OCI-M2 (cell line): ENCODE results near the gene CH25H.
"Not testable (repeated sequence)": the region's sequence is repeated elsewhere in the genome, so short reads cannot be mapped to it uniquely, and the experiment has no call there.

Experiments used
- DNase-seq: peaks from one replicate; lab custom pipeline; 2025; ENCODE audit not compliant: unreplicated experiment; lab: John Stamatoyannopoulos, UW

Gene CH25H

DNA sequence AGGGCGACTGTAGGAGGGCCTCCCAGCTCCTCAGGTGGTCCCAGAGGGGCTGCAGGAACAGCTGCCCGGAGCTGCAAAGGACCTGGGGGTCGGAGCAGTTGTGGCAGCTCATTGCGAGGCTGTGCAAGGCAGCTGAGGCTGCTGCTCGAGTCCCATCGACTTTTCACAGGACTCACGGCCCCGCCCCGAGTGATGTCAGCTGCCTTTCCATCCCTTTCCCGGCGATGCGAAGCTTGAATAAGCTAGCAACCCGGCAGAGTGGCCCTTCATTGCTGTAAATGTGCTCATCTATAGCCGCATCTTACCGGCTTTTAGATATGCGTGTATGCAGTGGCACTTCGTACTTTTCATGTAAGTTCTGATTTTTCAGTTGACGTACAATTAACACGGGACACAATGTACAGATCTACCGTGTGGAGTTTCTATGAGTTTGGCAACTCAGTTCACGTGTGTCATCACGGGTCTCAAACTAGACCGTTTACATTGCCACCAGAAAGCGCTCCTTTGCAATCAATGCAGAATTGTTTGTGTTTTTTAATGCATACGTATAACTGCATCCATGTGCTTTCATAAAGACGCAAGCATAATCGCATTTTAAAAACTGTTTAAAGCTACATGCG is at the start of gene CH25H:
TSS of gene CH25H (minus strand) at position 137 of the 620 bp plus-strand sequence. CDS start at position 112, 25 bp downstream.
- DNase-seq, result no peak

DNA sequence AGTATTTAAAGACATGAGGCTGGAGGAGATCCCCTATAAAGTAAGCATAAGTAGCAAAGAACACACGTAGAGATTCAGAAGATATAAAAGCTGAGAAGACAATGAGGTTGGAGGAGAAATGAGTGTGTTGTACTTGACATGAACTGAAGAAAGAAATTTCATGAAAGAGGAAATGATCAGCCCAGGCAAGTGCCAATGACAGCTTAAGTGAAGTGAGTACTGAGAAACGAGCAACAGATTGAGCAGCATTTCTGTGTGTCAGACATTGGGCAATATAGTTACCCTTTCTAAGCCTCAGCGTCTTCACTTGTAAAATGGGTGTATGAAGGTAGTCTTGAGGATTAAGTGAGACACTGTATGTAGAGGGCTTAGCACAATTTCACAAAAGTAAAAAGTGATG is 49.2 kb upstream of the CH25H start:
- no peak for DNase-seq

GRCh38 chr10:89255793-89256192 is 48.7 kb upstream of the CH25H start:
- no peak for DNase-seq

- DNase-seq, result not testable (repeated sequence)
Measured at GRCh38 chr10:89255091-89255579, 48.0 kb upstream of the CH25H start.

GRCh38 chr10:89252225-89252585 is 45.1 kb upstream of the CH25H start:
- DNase-seq, result no peak

GRCh38 chr10:89251409-89252224 is 44.5 kb upstream of the CH25H start, which contains the start of gene LIPA:
LIPA (minus strand) TSS chr10:89251775; CDS start chr10:89247648, 4,127 bp downstream.
- DNase-seq, result peak; percentile 85

DNA sequence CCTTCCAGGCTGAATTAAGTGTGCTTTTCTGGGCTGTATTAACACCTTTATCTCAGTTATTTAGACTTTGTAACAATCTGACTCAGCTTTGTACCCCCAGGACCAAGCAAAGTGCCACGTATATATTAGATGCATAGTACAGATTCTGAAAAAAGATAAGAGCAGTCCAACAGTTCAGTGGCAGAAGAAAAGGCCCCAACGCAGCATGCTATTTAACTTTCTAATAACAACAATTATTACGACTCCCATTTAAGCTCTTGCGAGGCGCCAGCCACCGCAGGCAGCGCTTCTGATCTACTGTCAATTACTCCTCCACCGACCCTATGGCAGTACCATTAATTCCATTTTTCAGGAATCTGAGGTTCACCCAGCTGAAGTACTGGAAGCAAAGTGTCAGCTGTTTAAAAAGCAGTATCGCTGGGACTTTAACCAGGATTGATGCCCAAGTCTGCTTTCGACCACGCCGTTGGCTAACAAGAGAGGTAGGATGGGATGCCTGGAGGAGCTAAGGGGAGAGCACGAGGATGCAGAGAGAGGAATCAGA is 43.8 kb upstream of the CH25H start:
- no peak for DNase-seq

GRCh38 chr10:89248990-89249389 is 41.9 kb upstream of the CH25H start:
- DNase-seq, result no peak

DNA sequence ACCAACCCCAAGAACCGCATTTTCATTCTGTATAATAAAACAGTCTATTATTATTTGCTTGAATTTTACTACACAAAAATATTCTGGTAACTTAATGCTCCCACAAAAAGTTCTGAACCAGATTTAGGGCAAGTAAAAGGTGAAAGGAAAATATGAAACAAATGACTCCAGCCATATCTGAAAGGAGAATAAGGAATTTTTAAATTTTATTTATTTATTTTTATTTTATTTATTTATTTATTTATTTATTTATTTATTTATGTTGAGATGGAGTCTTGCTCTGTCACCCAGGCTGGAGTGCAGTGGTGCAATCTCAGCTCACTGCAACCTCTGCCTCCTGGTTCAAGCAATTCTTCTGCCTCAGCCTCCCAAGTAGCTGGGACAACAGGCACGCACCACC is 40.5 kb upstream of the CH25H start:
- not testable (repeated sequence) for DNase-seq

DNA sequence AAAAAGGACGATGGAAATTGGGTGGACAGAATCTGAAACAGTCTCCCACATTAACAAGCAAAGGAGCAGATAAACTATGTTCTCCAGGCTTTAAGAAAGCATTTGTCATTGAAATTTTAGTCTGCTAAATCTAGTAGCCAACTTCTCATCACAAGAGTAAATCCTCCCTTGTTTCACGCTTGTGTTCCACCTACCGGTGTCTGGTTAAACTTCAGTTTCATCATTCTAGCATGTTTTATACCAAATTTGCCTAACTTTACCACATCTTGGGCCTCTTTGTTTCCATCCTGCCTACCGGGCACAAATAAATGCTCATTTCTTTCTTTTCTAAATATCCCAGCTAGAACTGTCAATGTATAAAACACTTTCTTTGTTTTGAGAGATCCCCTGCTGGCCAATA is 38.7 kb upstream of the CH25H start:
- no peak for DNase-seq

- DNase-seq, result no peak
Measured at GRCh38 chr10:89242840-89243568, 35.9 kb upstream of the CH25H start.

DNA sequence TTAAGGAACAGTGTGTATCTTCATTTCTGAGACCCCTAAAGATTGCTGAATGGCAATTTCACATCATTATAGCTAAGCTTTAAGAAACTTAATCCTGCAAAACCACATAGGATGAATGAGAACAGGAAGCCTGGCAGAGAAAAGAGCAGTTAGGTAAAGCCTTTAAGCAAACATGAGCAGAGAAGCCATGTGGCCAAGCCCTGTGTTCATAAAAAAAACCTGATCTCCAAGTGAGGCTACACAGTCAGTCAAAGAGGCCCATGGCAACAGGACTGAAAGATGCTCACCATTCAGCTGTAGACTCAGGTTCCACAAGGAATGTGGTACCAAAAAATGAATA is 35.2 kb upstream of the CH25H start:
- DNase-seq, result no peak

DNA sequence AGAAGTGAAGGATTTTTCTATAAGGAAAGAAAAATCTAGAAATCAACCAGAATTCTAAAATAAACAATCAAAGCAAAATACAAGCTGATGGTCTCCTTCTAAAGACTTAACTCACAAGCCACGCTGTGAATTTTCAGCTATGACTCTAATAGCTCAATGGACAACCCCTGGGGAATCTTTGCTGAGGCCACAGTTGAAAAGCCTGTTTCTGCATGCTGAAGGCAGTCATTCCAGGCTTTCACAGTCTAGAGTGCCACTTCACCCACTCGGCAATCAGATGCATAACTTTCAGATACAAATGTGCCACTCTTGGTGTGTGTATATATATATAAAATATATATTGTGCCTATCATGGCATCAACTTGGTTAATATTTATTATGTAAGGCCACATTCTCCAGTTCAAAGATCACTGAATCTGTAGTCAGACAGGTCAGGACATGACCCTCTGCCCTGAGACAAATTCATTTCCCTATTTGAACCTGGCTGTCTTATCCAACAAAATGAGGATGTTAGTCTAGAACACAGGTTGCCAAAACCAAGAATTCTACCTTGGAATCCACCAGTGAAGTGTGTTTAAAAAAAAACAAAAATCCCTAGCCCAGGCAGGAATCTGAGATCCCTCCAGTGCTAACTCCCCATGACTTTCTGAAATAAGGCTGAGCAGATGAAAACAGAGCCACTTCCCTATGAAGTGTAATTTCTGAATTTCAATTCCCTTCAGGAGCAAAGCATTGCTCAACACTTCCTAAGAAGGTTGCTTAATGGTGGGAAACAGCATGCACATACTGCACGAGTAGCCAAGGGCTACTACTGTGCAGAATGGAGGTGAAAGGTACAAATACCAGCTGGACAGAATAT is 34.6 kb upstream of the CH25H start:
- DNase-seq, result no peak

- DNase-seq, result no peak
Measured at GRCh38 chr10:89241026-89241425, 33.9 kb upstream of the CH25H start.

DNA sequence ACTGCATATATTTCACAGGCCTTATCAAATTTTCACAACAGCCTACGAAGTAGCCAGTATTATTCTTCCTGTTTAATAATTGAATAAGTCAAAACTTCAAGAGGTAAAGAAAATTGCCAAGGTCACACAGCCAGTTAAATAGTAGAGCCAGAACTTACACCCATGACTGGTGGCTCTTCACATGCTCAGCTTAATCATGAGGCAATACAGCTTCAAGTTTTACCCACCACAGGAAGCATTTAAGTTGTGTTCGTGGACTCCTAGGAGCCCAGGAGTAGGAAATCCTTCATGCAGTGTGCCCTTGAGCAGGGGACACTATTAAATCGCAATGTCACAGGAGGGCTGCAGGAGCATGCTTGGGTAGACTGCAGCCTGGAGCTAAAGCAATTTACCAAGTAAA is 33.4 kb upstream of the CH25H start:
- no peak for DNase-seq

DNA sequence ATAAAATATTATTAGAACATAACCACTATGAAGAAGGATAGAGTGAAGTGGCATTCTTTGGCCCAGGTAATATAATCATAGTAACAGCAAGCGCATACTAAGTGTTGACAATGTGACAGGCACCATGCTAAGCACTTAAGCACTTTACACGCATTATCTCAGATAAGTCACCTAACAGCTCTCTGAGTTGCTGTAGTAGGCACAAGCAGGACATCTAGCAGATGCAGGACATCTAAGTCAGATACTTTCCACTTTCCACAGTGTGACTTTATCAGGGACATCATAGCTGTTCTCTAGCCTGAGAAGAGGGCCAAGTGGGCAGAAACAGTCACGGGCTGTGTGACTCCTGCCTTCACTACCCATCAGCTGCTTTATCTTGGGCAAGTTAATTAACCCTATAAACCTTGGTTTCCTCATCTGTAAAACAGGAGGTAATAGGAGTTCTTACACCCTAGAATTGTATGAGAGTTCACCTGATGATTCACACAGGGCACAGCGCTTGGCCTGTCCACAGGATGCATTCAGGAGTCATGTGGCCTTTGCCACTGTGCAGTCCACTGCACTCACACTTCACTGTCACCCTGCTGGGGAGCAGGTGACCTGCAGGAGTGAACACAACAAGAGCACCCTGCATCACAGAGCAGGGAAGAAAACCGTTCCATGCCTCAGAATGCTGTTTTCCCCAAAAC is 32.0 kb upstream of the CH25H start:
- no peak for DNase-seq

- no peak for DNase-seq
Measured at GRCh38 chr10:89237849-89238248, 30.7 kb upstream of the CH25H start.

DNA sequence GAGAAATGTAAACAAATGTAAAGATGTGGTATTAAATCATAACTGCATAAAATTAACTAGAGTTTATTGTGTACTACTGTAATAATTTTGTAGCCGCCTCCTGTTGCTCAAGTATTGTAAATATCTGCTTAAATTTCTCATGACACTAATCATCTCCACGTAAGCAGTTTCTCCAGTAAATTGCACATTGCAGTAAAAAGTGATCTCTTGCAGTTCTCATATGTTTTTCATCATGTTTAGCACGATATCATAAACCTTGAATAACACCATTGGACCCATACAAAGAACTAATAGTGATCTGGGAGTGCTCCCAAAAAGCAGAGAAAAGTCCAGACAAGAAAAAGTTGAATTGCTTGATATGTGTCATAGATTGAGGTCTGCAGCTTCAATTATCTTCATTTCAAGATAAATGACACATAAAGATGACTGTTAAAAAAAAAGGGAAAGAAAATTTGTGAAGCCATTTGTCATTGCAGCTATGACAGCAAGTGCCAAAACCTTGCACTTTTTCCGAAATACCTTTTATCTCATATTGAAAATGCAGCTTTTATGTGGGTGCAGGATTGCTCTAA is 29.2 kb upstream of the CH25H start:
- DNase-seq, result no peak

DNA sequence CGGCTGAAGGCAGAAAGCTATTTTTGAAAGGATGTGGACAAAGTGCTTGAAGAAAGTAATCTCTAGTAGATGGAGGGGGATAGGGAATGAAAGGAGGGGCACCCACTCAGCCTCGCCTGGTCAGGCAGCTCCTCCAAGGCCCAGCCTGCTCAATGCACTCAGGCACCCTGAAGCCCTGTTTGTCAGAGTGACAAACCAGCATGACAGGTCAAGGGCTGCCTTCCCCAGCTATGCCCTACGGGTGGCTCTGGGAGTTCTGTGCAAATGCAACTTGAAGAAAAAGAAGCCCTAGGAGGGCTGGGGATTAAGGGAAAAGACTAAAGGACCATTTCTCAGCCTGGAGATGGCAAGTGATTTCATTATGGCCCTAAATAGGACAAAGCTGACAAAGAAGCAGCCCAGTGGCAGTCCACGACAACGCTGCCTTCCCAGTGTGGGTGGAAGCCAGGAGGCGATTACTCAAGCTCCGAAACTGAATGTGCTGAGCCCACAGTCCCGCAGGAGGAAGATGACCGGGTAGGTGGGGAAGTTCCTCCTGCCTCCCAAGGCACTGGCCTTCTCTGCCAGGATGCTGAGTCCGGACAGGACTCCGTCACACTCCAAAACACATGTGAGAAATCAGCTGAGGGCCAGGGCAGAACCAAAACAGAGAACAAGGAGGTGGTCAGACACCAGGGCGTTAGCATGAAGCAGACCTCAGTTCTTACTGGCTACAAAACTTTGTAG is 28.1 kb upstream of the CH25H start:
- no peak for DNase-seq
